T-cell (primary cell): Measurements from ENCODE around the gene RASSF8. TPM values are rescaled to one million over a fixed set of nuclear protein-coding genes. Genes with fewer than 3 reads are reported as not detected.

Experiments
- ATAC-seq, 4 experiments: fragments of 200-7000 bp in 3 of 4; fragments of 150-1000 bp in 1 of 4; cut with Tn5 transposase; replicated peaks in 1 of 4; 1 replicate in 3 of 4; 2 replicates in 1 of 4; pipeline ENCODE4 v1.10.0; 2021; ENCODE audit warnings: moderate library complexity in 3 of 4, mild to moderate bottlenecking in 2 of 4, moderate number of reproducible peaks in 1 of 4
- CTCF ChIA-PET, 2 donors: fragments of 300-600 bp; sonication (Branson Sonifier 250); formaldehyde crosslinking; loops; one replicate each; lab custom pipeline; 2022; ENCODE audit warnings: antibody characterized with exemption in 2 of 2; lab: Charles Lee
- POLR2A ChIA-PET, 2 donors: fragments of 300-600 bp; sonication (Branson Sonifier 250); formaldehyde crosslinking; loops; one replicate each; lab custom pipeline; 2022; ENCODE audit warnings: antibody characterized with exemption in 2 of 2; lab: Charles Lee
- DNase-seq, 35 experiments: peaks; one replicate each; pipeline versions ENCODE4 v3.0.0 to v3.0.0-alpha.2; 2013 to 2023
- H3K27ac ChIP-seq: one replicate; pipeline ENCODE4 v1.5.1; 2013; ENCODE audit warnings: low read length
- H3K27me3 ChIP-seq, 2 experiments: replicated peaks in 1 of 2; 1 replicate in 1 of 2; 2 replicates in 1 of 2; pipeline versions ENCODE4 v1.6.1 to v1.7.0; 2013; ENCODE audit warnings: low read length in 1 of 2, mixed read lengths in 1 of 2; ENCODE audit not compliant: control insufficient read depth in 2 of 2, insufficient read depth in 2 of 2; ENCODE audit errors: extremely low read depth in 1 of 2
- H3K36me3 ChIP-seq, 2 donors: 1 replicate in 1 of 2; 2 replicates in 1 of 2; pipeline versions ENCODE4 v1.6.1 to v1.7.0; 2013; ENCODE audit warnings: low read length in 1 of 2; ENCODE audit not compliant: control insufficient read depth in 2 of 2, insufficient read depth in 1 of 2; ENCODE audit errors: extremely low read depth in 1 of 2
- H3K4me1 ChIP-seq, 2 experiments: 1 replicate in 1 of 2; 2 replicates in 1 of 2; pipeline versions ENCODE4 v1.6.1 to v1.7.0; 2013; ENCODE audit warnings: low read length in 2 of 2, mixed read lengths in 1 of 2; ENCODE audit not compliant: insufficient read depth in 2 of 2, control insufficient read depth in 1 of 2; ENCODE audit errors: extremely low read depth in 1 of 2
- H3K4me3 ChIP-seq, 2 donors: 1 replicate in 1 of 2; 2 replicates in 1 of 2; pipeline versions ENCODE4 v1.5.1 to v1.7.0; 2013; ENCODE audit warnings: mild to moderate bottlenecking in 2 of 2, low read length in 1 of 2, moderate library complexity in 1 of 2; ENCODE audit not compliant: control insufficient read depth in 1 of 2; ENCODE audit errors: extremely low read depth in 1 of 2
- H3K9me3 ChIP-seq: 2 replicates; pipeline ENCODE4 v1.7.0; 2013
- H3K27ac Mint-ChIP-seq, 2 donors: one replicate each; pipeline ENCODE4 v1.8.0; 2020 to 2021; ENCODE audit warnings: mild to moderate bottlenecking in 2 of 2, mixed read lengths in 2 of 2
- H3K27me3 Mint-ChIP-seq, 2 donors: one replicate each; pipeline ENCODE4 v1.8.0; 2021 to 2022; ENCODE audit warnings: mixed read lengths in 2 of 2
- H3K36me3 Mint-ChIP-seq: one replicate; pipeline ENCODE4 v1.8.0; 2021; ENCODE audit warnings: mixed read lengths
- H3K4me1 Mint-ChIP-seq, 3 donors: one replicate each; pipeline ENCODE4 v1.8.0; 2020 to 2022; ENCODE audit warnings: mixed read lengths in 3 of 3, mild to moderate bottlenecking in 1 of 3
- H3K4me3 Mint-ChIP-seq, 3 donors: one replicate each; pipeline ENCODE4 v1.8.0; 2020 to 2022; ENCODE audit warnings: mild to moderate bottlenecking in 3 of 3, mixed read lengths in 3 of 3, moderate library complexity in 3 of 3
- H3K9me3 Mint-ChIP-seq, 3 donors: one replicate each; pipeline ENCODE4 v1.8.0; 2020 to 2022; ENCODE audit warnings: mixed read lengths in 3 of 3
- WGBS: methylation state at CpG from one replicate; pipeline ENCODE4 v1.1.5; 2013; ENCODE audit warnings: missing lambda C conversion rate; ENCODE audit not compliant: insufficient coverage; 5-methylcytosine and 5-hydroxymethylcytosine counted together
- total RNA-seq, 35 experiments: library from RNA in 6 of 35; stranded (reverse) in 6 of 35; fragments of 120-200 nt in 1 of 35; gene quantifications; one replicate each; pipeline versions ENCODE4 v1.2.1 to v1.2.4 and lab custom pipeline; 2013 to 2026

Gene RASSF8
- total RNA-seq, 5 donors from 2014 or later (not counting 1 experiment from before 2014, with no cell fraction given): 0.50 to 0.98 (median 0.73) TPM; not detected in 1

- H3K36me3 ChIP-seq: no peaks in the 10 kb centered on the region
- CTCF ChIA-PET: interaction anchor here in 1 of 2 donors (0.7 to 1.1 kb wide), 3 partner anchors 433 to 1294 kb away, joined by 3 to 4 read pairs (median 3); no protein-coding TSS in a partner anchor
- H3K27me3 ChIP-seq: no peaks in the 10 kb centered on the region
- no peak overlapping the region for H3K27ac ChIP-seq
- H3K4me1 ChIP-seq: no peaks in the 10 kb centered on the region
- no peak overlapping the region for H3K4me3 ChIP-seq
- POLR2A ChIA-PET: no interaction called here
- no peak for DNase-seq
- H3K36me3 Mint-ChIP-seq: no peaks in the 10 kb centered on the region
- no peak overlapping the region for H3K4me3 Mint-ChIP-seq
- no peaks in the 10 kb centered on the region for H3K9me3 ChIP-seq
- ATAC-seq: no peak
- no peaks in the 10 kb centered on the region for H3K9me3 Mint-ChIP-seq
- WGBS: 94% methylated on average over 3 of the region's 6 CpGs
- peaks cover 0 to 4% (median 0%) of the 10 kb centered on the region in 3 donors for H3K4me1 Mint-ChIP-seq
- H3K27me3 Mint-ChIP-seq: peaks cover 0 to 4% of the 10 kb centered on the region in 2 donors
- H3K27ac Mint-ChIP-seq: no peak overlapping the region
Observed at GRCh38 chr12:26091822-26092221, 133.3 kb downstream of the RASSF8 start.

DNA sequence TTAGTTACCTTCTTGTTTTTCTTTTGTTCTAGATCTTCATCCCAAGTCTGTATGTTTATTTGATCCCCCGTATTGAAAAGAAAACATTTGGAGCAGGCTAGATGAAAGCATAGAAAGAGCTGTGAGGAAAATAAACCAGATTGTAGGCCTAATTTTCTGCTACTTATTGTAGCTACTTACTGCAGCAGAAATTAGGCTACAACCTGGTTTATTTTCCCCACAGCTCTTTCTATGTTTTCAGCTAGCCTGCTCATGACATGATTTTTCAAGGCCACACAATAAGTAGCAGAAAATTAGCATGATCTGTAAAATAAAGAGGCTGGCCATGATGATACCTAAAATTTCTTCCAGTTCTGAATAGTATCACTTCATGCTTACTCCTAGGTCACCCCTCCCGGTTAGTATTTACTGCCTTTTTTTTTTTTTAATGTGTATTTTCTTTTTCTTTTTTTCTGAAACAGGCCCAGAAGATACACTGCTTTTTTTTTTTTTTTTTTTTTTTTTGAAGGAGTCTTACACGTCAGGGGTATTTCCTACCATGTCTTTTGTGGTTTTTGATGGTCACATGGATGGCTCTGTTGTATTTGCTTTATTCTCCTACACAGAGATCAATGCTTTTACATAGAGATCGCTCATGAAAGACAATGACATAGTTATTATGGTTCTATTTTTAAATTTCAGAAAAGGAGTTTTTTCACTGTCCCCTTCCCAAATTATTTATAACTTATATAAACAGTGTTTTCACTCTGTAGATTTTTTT, 134.0 kb downstream of the RASSF8 start:
- no peaks in the 10 kb centered on the region for H3K27me3 Mint-ChIP-seq
- Histone ChIP-seq H3K27ac (no peak overlapping the region), H3K27me3 (no peaks in the 10 kb centered on the region), H3K36me3 (no peaks in the 10 kb centered on the region), H3K4me1 (no peaks in the 10 kb centered on the region), H3K9me3 (no peaks in the 10 kb centered on the region), H3K4me3 (no peak overlapping the region)
- ChIA-PET POLR2A (no interaction called here), CTCF (interaction anchor here in 1 of 2 donors (0.7 to 1.1 kb wide), 3 partner anchors 432 to 1293 kb away, joined by 3 to 4 read pairs (median 3); no protein-coding TSS in a partner anchor)
- no peak overlapping the region for H3K27ac Mint-ChIP-seq
- H3K9me3 Mint-ChIP-seq: no peaks in the 10 kb centered on the region
- DNase-seq (peak in 1 of 35 experiments; percentile 24), ATAC-seq (peak in 1 of 4 experiments; percentile 84)
- H3K36me3 Mint-ChIP-seq: no peaks in the 10 kb centered on the region
- no peak overlapping the region for H3K4me3 Mint-ChIP-seq
- peaks cover 0 to 4% (median 0%) of the 10 kb centered on the region in 3 donors for H3K4me1 Mint-ChIP-seq
- WGBS: no CpG with 5 or more reads among the region's 4 CpGs

- Histone ChIP-seq H3K27ac (no peak overlapping the region), H3K4me3 (no peak overlapping the region), H3K9me3 (no peaks in the 10 kb centered on the region), H3K27me3 (no peaks in the 10 kb centered on the region), H3K4me1 (no peaks in the 10 kb centered on the region), H3K36me3 (no peaks in the 10 kb centered on the region)
- WGBS: no CpG with 5 or more reads among the region's 2 CpGs
- Mint-ChIP-seq H3K27me3 (peaks cover 0 to 7% of the 10 kb centered on the region in 2 donors), H3K9me3 (no peaks in the 10 kb centered on the region), H3K4me1 (peaks cover 0 to 4% (median 0%) of the 10 kb centered on the region in 3 donors), H3K4me3 (no peak overlapping the region), H3K36me3 (no peaks in the 10 kb centered on the region), H3K27ac (no peak overlapping the region)
- ATAC-seq: no peak
- no peak for DNase-seq
- CTCF ChIA-PET: interaction anchor here in 1 of 2 donors (0.8 kb wide), 1 partner anchor 662 kb away, joined by 6 read pairs; no protein-coding TSS in a partner anchor
- POLR2A ChIA-PET: no interaction called here
Observed at GRCh38 chr12:26095186-26095585, 136.7 kb downstream of the RASSF8 start.

GRCh38 chr12:26096036-26096435, 137.6 kb downstream of the RASSF8 start:
- H3K27ac Mint-ChIP-seq: no peak overlapping the region
- no peak for DNase-seq

DNA sequence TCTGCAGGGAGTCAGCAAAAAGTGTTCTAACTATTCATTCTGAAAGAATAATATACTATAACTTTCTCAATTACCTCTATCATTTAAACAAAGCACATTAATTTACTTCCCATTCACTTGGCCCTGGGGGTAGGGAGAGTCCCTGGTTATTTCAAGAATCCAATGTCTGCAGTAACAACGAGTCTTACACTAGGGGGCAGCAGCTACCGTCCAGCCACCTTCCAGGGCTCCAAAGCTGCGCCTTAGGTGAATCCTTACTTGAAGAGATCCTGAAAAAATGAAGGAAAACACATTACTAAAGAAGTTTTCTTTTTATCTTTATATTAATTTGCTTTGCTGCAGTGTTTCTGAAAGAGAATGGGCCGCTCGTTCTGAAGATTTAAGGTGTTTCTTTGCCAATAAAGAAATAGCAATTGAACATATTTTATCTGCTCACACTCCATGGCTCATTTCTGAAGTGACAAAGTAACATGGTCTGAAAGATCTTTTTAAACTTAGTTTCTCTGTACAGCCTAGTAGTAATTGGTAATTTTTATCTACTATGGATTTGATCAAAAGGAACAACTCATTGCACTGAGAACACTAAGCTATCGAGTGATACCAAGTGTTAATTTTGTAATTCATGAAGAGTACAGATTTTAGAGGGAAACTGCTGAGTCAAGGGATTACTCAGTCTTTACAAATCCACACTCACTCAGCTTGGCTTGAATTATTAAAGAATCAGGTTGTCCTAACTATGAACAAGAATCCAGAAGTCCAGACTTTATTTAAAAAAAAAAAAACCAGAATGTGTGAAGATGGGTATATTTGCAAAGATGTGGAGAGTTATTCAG, 138.8 kb downstream of the RASSF8 start:
- Histone ChIP-seq H3K36me3 (no peaks in the 10 kb centered on the region), H3K4me1 (no peaks in the 10 kb centered on the region), H3K27ac (no peak overlapping the region), H3K27me3 (no peaks in the 10 kb centered on the region), H3K4me3 (no peak overlapping the region), H3K9me3 (no peaks in the 10 kb centered on the region)
- ChIA-PET POLR2A (no interaction called here), CTCF (interaction anchor here (0.6 to 1.9 kb wide), 14 partner anchors 18 to 1211 kb away, joined by 3 to 12 read pairs (median 3); partner anchors contain the start of genes DNAI7 (in 1 of the 2) and ETFRF1 (in 1 of the 2))
- Mint-ChIP-seq H3K27me3 (peaks cover 5 to 23% of the 10 kb centered on the region in 2 donors), H3K9me3 (no peaks in the 10 kb centered on the region), H3K27ac (no peak overlapping the region), H3K4me1 (peaks cover 0 to 4% (median 0%) of the 10 kb centered on the region in 3 donors), H3K4me3 (no peak overlapping the region), H3K36me3 (no peaks in the 10 kb centered on the region)
- ATAC-seq (peak; percentile 66 to 82 (median 72)), DNase-seq (peak in 34 of 35 experiments; percentile 13 to 74 (median 38))
- WGBS: no CpG with 5 or more reads among the region's 6 CpGs

More at GRCh38 chr12:26096036-26096435, 137.6 kb downstream of the RASSF8 start:
- ChIA-PET CTCF (interaction anchor here in 1 of 2 donors (1.9 kb wide), 1 partner anchor 605 kb away, joined by 12 read pairs; no protein-coding TSS in a partner anchor), POLR2A (no interaction called here)
- Histone ChIP-seq H3K27ac (no peak overlapping the region), H3K4me1 (no peaks in the 10 kb centered on the region), H3K27me3 (no peaks in the 10 kb centered on the region), H3K4me3 (no peak overlapping the region), H3K9me3 (no peaks in the 10 kb centered on the region), H3K36me3 (no peaks in the 10 kb centered on the region)
- no peaks in the 10 kb centered on the region for H3K9me3 Mint-ChIP-seq
- no peak for ATAC-seq
- 57% methylated on average over 1 of the region's 2 CpGs for WGBS
- H3K4me3 Mint-ChIP-seq: no peak overlapping the region
- peaks cover under 1 to 11% of the 10 kb centered on the region in 2 donors for H3K27me3 Mint-ChIP-seq
- no peaks in the 10 kb centered on the region for H3K36me3 Mint-ChIP-seq
- peaks cover 0 to 4% (median 0%) of the 10 kb centered on the region in 3 donors for H3K4me1 Mint-ChIP-seq
